HuH-7.5 (cell line): ENCODE measurements around the gene VWA1.
"Not testable (repeated sequence)": the region's sequence is repeated elsewhere in the genome, so short reads cannot be mapped to it uniquely, and the experiment has no call there.

Experiments used
- DNase-seq: peaks from one replicate; pipeline ENCODE4 v3.0.0; 2011; ENCODE audit warnings: low spot score

VWA1 gene

DNA sequence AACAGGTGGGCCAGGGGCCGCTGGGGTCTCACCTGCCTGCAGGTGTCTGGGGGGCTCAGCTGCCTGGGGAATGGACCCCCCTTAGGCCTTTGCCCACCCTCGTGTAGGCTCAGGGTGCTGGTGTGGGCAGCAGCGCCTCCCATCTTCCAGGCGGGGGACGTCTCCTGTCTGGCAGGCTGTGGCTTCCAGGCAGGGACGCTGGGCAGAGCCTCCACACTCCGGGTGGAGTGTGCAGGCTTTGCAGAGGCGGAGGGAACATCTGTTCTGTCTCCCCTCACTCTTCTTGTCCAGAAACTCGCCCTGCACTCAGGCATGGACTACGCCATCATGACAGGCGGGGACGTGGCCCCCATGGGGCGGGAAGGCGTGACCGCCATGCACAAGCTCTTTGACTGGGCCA lies 20.4 kb downstream of the VWA1 start:
- not testable (repeated sequence) for DNase-seq

DNA sequence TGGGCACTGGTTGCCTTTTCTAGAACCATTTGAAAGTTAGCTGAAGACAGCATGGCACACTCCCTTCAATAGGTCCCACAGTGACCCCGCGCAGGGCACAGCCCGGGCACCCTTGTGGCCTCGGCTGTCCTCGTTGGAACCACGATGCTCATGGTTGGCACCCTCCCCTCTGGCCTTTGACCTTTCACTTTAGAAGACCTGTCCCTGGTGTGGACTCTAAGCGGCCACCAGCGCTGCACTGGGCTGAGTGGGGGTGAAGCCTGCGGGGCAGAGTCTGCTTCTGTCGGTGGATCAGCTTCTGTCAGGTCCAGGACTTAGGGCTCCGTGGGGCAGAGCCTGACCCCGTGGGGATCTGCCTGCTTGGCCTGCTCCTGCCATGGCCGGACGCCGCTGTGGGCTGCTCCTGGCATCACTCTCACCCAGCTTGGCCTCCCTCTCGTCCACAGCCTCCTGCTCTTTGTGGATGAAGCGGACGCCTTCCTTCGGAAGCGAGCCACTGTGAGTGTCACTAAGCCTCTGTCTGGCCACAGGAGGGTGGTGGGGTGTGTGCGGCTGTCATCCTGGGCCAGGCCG lies 21.3 kb downstream of the VWA1 start:
- not testable (repeated sequence) for DNase-seq

DNA sequence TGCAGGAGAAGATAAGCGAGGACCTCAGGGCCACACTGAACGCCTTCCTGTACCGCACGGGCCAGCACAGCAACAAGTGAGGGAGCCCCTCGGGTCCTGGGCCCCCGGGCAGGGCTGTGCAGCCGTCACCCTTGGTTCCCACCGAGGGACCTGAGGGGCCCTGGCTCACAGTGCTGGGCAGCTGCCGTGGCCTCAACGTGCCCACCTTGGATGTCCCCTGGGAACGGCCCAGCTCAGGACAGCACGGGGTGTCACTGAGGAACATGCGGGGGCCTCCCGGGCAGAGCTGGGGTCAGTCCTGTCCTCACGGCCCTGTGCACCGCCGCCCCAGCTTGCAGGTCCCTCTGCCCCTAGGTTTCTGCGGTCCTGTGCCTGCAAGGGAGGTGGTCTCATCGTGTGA lies 23.7 kb downstream of the VWA1 start:
- DNase-seq, result not testable (repeated sequence)

DNA sequence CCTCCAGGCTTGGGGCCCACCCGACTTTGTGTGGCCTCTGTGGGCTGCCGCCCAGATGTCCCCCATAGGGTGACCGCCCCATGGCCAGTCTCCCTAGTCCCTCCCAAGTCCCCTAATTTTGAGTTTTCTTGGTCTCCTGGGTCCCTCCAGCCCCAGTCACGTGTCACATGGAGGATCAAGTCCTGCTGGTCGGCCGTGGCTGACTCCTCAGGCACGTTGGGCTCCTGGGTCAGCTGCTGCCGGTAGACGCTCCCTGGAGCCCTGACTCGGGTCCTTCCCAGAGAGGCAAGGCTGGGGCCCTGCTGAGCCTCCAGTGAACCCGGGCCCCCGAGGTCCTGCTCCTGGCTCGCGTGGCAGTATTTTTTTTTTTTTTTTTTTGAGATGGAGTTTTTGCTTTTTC lies 24.2 kb downstream of the VWA1 start:
- not testable (repeated sequence) for DNase-seq

DNA sequence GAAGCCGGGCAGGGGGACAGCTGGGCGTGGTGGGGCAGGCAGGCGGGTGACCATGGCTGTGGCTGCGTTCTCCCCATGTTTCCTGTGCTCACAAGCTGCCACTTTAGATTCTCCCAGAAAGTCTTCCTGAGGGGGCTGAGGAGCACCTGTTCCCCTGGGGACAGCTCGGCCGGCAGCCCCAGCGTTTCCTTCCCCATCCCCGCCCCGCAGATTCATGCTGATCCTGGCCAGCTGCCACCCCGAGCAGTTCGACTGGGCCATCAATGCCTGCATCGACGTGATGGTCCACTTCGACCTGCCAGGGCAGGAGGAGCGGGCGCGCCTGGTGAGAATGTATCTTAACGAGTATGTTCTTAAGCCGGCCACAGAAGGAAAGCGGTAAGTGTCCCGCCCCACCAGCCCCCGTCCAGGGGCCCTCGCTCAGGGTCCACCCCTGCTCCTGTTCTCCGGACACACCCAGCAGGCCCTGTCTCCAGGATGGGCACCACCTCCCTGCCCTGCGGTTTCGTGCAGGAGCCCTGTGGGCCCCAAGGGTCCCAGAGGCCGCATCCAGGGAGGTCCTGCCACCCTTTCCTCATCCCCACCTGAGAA lies 25.1 kb downstream of the VWA1 start:
- DNase-seq, result no peak

DNA sequence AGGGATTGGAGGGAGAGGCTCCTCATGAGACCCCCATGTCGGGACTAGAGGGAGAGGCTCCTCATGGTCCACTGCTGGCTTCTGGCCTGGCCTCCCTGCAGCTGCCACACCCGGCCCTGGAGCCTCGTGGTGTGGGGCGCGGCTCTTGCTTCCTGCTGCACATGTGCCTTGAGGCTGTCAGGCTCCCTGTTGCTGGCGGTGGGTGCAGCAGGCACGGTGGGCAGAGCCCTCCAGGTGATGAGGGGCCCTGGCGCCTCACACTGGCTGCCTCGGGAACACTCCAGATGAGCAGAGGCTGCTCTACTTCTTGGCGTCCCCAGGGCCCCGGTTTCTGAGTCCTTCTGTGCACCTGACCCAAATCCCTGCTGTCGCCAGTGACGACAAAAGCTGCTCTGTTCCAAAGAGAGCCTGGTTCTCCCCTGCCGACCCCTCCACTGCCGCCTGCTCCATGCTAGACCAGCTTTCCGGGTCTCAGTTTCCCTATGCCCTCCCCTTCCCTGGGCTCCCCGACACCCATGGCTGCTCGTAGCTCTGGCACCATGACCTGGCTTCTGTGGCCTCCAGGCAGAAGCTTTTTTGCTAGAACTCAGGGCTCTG lies 26.3 kb downstream of the VWA1 start:
- DNase-seq, result no peak

DNA sequence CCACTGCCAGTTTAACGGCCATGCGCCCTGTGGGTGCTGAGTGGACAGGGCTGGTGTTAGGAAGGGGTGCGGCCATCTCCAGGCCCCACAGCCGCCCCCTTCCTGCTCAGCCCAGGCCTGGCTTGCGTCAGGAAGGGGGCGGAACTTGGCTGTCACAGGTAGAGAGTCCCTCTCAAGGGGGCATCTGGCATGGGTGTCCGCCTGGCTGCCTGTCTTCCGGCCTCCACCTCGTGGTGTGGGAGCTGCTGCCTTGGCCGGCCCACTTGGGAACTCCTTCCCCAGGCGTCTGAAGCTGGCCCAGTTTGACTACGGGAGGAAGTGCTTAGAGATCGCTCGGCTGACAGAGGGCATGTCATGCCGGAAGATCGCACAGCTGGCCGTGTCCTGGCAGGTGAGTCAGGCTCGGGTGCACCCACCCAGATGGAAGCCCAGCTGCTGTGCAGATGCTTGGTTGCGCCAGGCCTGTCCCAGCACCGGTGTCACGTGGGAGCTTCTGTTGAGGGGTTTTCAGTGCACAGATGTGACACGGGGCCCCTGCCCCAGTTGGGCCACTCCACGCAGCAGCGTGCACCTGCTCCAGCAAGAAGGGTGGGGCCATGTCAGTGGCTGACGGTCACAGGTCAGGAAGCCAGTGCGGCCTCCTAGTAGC lies 27.0 kb downstream of the VWA1 start:
- DNase-seq, result no peak

DNA sequence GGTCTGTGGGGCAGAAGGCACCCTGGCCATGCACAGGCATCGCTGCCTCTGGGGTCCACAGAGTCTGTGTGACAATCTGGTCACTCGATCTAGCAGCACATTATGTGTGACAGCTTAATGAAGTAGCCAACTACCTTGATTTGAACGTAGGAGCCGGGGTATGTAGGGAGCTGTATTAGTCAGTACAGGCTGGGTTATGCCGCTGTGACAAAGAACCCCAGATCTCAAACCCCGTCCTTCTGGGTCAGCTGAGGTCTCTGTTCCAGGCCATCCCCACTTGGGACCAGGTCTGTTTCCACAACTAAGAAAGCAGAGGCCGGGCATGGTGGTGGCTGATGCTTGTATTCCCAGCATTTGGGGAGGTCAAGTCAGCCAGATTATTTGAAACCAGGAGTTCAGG lies 27.8 kb downstream of the VWA1 start:
- no peak for DNase-seq

DNA sequence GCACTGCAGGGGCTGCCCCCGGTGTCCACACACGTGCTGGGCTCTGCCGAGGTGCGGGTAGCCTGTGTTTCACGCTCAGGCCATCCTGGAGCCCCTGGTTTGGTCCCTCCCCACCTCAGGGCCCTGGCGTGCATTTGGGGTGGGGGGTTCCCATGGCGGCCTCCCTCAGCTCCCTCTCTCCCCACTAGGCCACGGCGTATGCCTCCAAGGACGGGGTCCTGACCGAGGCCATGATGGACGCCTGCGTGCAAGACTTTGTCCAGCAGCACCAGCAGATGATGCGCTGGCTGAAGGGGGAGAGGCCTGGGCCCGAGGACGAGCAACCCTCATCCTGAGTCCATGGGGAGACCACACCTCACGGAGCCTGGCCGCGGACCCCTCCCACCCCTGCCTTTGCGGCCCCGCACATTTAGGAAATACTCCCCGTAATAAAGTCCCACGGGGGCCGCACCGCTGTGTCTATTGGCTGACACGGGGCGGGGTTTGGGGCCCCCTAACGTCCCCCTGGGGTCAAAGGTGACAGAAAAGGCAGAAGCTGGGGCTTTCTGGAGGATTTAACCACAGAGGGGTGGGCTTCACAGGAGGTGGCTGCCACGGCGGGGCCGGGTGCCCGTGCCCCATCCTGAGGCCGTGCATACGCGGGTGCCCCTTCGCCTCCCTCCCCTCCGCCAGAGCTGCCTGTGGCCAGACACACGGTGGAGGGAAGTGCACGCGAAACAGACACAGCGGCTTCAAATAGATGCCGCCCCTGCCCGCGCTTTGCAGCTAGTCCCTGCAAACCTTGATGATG lies 32.9 kb downstream of the VWA1 start:
- not testable (repeated sequence) for DNase-seq

DNA sequence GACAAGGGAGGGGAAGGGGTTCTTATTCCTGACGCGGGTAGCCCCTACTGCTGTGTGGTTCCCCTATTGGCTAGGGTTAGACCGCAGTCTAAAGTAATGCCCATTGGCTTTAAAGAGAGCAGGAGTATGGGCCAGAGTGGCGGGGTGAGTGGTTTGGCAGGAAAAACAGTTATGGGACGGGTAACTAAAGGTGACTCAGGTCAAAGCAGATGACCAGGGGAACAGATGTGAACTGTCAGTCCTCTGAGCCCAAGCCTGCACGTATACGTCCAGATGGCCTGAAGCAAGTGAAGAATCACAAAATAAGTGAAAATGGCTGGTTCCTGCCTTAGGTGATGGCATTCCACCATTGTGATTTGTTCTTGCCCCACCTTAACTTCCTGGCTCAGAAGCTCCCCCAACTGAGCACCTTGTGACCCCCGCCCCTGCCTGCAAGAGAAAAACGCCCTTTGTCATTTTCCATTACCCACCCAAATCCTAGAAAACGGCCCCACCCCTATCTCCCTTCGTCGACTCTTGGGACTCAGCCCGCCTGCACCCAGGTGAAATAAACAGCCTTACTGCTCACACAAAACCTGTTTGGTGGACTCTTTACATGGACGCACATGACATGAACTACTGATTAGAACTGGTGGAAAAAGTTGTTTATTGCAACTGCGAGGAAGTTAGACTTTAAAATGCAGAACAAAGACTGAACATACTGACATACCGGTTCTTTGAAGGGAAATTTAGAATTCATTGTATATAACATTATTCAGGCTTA lies 35.3 kb downstream of the VWA1 start:
- DNase-seq, result no peak

DNA sequence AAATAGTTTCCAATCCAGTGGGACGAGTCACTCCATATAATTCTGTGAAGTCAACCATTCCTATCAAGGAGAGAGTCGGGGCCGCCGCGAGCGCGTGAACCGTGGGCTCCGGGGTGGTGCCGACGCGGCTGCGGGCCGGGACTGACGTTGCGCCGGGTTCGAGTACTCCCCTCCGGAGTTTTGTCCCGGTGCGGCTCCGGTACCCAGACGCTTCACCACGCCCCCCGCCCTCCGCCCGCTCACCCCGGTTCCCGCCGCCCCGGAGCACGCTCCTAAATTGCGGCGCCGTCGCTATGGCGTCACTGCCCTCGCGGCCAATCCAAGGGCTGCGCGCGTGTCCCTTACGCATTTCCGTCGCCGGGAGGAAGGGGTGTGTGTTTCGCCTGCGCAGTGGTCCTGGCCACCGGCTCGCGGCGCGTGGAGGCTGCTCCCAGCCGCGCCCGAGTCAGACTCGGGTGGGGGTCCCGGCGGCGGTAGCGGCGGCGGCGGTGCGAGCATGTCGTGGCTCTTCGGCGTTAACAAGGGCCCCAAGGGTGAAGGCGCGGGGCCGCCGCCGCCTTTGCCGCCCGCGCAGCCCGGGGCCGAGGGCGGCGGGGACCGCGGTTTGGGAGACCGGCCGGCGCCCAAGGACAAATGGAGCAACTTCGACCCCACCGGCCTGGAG lies 36.0 kb downstream of the VWA1 start, which contains the start of gene ATAD3B:
Gene ATAD3B, plus strand, starts transcription at position 377 of the 664 bp plus-strand sequence. Its CDS starts 120 bp downstream, at position 497.
- peak; percentile 96 for DNase-seq

DNA sequence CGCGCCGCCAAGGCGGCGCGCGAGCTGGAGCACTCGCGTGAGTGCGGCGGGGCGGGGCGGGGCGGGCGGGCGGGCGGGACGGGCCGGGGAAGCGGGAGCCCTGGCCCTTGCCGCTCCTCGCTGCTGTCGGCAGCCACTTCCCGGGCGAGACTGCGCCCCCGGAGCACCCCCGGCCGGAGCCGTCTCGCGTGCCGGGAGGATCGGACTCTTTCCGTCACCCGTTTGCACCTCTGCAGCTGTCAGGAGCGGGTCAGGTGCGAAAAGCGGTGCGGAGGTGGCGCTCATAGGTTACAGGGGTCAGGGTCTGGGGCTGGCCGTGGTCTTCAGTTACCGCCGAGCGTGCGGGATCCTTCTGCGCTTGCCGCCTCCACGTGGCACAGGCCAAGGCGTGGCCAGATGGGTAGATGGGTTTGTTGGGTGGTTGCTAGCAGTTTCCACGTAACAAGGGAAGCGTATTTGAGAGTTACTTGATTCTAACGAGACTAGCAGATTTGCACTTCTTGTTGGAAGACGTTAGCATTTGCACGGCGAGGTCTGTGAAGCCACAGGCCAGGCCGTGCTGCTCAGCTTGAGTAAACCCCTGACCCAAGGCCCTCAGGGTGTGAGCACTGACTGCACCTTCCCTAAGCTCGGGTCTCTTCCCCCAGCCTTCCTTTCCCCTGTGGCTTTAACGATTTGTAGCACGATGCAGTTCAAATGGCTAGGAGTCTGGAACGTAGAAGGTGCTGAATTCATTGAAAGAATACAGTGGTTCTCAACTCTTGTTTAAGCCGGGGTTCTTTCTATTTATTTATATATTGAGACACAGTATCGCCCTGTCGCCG lies 36.8 kb downstream of the VWA1 start:
- DNase-seq, result peak; percentile 55

DNA sequence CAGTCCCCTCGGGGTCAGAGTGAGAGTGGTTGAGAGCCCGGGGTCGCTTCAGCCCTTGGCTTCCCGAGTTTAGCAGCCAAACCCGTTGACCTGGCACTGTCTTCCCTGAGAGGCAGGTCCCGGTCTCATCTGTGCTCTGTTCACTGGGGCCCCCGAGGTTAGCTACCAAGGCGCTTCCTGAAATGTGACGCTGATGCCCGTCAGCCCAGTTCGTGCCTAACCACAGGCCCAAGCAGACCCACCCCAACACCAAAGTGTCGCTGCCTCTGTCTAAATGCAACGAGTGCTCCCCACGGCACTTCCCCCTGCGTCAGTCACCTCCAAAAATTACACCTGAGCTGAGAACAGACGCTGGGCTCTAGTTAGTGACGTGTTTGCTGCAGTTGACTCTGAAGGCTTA lies 40.5 kb downstream of the VWA1 start:
- not testable (repeated sequence) for DNase-seq

DNA sequence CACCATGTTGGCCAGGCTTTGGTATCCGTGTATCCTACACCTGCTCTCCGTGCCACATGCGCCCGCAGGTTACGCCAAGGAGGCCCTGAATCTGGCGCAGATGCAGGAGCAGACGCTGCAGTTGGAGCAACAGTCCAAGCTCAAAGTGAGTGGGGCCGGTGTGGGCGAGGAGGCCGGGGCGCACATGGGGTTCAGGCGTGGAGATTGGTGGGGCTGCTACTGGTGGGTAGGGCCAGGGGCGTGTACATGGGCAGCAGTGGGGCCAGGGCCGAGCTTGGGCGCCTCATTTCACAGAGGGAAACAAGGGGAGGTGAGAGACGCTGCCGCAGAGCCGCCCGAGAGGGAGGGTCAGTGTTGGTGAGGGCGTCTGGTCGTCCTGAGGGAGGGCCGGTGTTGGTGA lies 41.7 kb downstream of the VWA1 start:
- no peak for DNase-seq

DNA sequence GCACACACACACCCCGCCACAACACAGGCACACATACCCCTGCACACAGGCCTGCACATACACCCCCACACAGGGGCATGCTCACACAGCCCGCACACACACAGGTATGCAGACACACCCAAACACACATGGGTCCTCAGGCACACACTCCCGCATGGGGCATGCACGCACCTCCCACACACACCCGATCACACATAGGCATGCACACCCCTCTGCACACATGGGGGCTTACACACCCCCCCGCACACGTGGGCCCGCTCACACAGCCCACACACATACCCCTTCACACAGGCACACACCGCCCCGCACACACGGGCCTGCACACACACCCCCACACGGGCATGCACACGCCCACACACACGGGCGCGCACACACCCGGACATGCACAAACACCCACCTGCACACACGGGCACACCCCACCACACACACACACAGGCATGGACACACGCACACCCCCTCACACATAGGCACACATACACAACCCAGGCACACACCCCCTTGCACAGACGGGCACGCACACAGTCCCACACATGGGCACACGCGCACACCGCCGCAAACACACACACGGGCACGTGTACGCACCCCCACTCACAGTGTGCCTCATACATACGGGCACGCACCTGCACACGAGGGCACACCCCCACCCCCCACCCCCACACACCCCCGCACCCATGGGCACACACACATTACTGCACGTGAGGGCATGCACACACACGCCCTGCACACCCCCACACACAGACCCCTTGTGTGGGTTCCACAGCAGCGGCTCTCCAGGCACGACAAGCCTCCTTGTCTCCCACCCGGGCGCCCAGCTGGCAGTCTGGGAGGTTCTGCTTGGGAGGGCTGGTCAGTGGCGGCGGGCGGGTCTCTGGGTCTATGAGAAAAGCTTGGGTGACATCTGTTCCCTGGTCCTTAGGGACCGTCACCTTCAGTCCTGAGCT lies 44.3 kb downstream of the VWA1 start:
- no peak for DNase-seq

DNA sequence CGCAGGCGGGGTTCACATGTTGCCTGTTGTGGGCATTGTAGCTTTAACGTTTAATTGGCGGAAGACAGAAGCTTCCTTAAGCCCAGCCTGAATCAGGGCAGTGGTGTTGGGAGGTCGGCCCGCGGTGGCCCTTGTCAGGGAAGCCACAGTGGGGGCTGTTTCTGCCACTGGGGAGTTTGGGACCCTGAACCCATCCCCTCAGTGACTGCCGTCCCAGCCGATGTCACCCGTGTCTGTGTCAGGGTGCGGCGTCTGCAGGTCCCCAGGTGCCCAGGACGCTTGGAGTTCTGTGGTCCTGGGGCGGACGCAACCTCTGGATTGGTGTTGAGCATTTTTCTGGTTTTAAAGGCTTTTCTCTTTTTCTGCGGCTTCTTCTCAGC lies 45.0 kb downstream of the VWA1 start:
- DNase-seq, result not testable (repeated sequence)

DNA sequence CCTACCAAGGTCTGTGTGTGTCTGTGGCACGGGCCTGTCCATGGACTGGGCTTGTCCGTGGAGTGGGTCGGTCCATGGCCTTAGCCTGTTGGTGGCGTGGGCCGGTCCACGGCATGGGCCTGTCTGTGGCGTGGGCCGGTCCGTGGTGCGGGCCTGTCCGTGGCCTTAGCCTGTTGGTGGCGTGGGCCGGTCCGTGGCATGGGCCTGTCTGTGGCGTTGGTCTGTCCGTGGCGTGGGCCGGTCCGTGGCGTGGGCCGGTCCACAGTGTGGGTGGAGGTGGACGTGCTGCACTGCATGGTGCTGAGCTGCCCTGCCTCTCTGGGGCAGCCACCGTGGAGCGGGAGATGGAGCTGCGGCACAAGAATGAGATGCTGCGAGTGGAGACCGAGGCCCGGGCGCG lies 46.3 kb downstream of the VWA1 start:
- DNase-seq, result not testable (repeated sequence)

DNA sequence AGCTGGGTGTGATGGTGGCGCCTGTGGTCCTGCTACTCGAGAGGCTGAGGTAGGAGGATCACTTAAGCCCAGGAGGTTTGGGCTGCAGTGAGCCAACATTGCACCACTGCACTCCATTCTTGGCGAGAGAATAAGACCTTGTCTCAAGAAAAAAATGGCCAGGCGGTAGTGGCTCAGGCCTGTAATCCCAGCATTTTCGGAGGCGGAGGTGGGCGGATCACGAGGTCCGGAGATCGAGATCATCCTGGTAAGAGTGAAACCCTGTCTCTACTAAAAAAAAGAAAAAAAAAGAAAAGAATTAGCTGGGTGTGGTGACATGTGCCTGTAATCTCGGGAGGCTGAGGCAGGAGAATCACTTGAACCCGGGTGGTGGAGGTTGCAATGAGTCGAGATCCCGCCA lies 47.4 kb downstream of the VWA1 start:
- DNase-seq, result no peak

DNA sequence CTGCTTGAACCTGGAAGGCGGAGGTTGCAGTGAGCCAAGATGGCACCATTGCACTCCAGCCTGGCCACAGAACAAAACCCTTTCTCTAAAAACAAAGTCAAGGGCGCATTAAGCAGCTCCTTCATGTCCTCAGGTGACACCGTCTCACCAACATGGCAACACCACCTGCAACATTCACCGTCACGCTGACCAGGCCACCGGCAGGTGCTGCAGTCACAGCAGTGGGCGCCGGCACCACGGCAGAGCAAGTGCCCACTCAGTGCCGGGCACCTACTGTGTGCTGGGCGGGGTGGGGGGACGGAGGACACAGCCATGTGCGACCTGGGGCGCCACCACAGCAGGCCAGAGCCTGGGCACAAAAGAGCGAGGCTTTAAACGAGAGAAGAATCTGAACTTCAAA lies 48.2 kb downstream of the VWA1 start:
- no peak for DNase-seq
